Measurements from ENCODE around the gene C20orf173. TPM values are rescaled to one million over a fixed set of nuclear protein-coding genes. Genes with fewer than 3 reads are reported as not detected.
"Not testable (repeated sequence)": the region's sequence is repeated elsewhere in the genome, so short reads cannot be mapped to it uniquely, and the experiment has no call there.

The C20orf173 gene
- total and polyA plus RNA-seq, 5 donors from 2014 or later = not detected

GRCh38 chr20:35525639-35526038 is 3.8 kb downstream of the C20orf173 start:
- DNase-seq = no peak
- no peaks in the 10 kb centered on the region for H3K4me1 ChIP-seq (ENCODE audit: control insufficient read depth, insufficient read depth, low read length, poor library complexity, severe bottlenecking)
- no peaks in the 10 kb centered on the region for H3K36me3 ChIP-seq (ENCODE audit: control insufficient read depth, insufficient read depth, low read length)
- no peak for ATAC-seq (ENCODE audit: low read depth in 2 of 2)
- H3K27ac ChIP-seq (ENCODE audit: insufficient read depth, low read length, poor library complexity, severe bottlenecking) = no peak overlapping the region
- no peaks in the 10 kb centered on the region for H3K9me3 ChIP-seq (ENCODE audit: control insufficient read depth in 2 of 2, low read length in 2 of 2)
- Mint-ChIP-seq H3K27me3 (no peaks in the 10 kb centered on the region), H3K27ac (peak overlapping the region in 1 of 3 donors; percentile 51), H3K4me1 (no peaks in the 10 kb centered on the region), H3K9me3 (peaks cover 0 to 2% (median 0%) of the 10 kb centered on the region in 7 donors), H3K4me3 (no peak overlapping the region), H3K36me3 (no peaks in the 10 kb centered on the region)
- no peaks in the 10 kb centered on the region for H3K27me3 ChIP-seq (ENCODE audit: control insufficient read depth, insufficient read depth, low read length)
- no peak overlapping the region for H3K4me3 ChIP-seq (ENCODE audit: low read depth, low read length)

GRCh38 chr20:35523298-35523888 is 6.1 kb downstream of the C20orf173 start:
- ATAC-seq (ENCODE audit: low read depth in 2 of 2) (peak in 1 of 2 donors; percentile 52), DNase-seq (peak in 2 of 3 donors; percentile 12 to 19)
- Mint-ChIP-seq H3K27me3 (no peaks in the 10 kb centered on the region), H3K4me1 (no peaks in the 10 kb centered on the region), H3K4me3 (no peak overlapping the region), H3K27ac (peak overlapping the region in 1 of 3 donors; percentile 49), H3K36me3 (no peaks in the 10 kb centered on the region), H3K9me3 (peaks cover 0 to 2% (median 0%) of the 10 kb centered on the region in 7 donors)
- Histone ChIP-seq H3K36me3 (ENCODE audit: control insufficient read depth, insufficient read depth, low read length) (no peaks in the 10 kb centered on the region), H3K4me3 (ENCODE audit: low read depth, low read length) (no peak overlapping the region), H3K4me1 (ENCODE audit: control insufficient read depth, insufficient read depth, low read length, poor library complexity, severe bottlenecking) (no peaks in the 10 kb centered on the region), H3K27me3 (ENCODE audit: control insufficient read depth, insufficient read depth, low read length) (no peaks in the 10 kb centered on the region), H3K27ac (ENCODE audit: insufficient read depth, low read length, poor library complexity, severe bottlenecking) (no peak overlapping the region), H3K9me3 (ENCODE audit: control insufficient read depth in 2 of 2, low read length in 2 of 2) (no peaks in the 10 kb centered on the region)

- H3K4me3 Mint-ChIP-seq = no peak overlapping the region
- no peaks in the 10 kb centered on the region for H3K4me1 Mint-ChIP-seq
- peaks cover 0 to 2% (median 0%) of the 10 kb centered on the region in 7 donors for H3K9me3 Mint-ChIP-seq
- DNase-seq (no peak), ATAC-seq (ENCODE audit: low read depth in 2 of 2) (no peak)
- no peak overlapping the region for H3K27ac ChIP-seq (ENCODE audit: insufficient read depth, low read length, poor library complexity, severe bottlenecking)
- no peak overlapping the region for H3K4me3 ChIP-seq (ENCODE audit: low read depth, low read length)
- H3K36me3 Mint-ChIP-seq = peaks cover 8% of the 10 kb centered on the region
- H3K4me1 ChIP-seq (ENCODE audit: control insufficient read depth, insufficient read depth, low read length, poor library complexity, severe bottlenecking) = no peaks in the 10 kb centered on the region
- no peaks in the 10 kb centered on the region for H3K27me3 ChIP-seq (ENCODE audit: control insufficient read depth, insufficient read depth, low read length)
- no peak overlapping the region for H3K27ac Mint-ChIP-seq
- no peaks in the 10 kb centered on the region for H3K9me3 ChIP-seq (ENCODE audit: control insufficient read depth in 2 of 2, low read length in 2 of 2)
- no peaks in the 10 kb centered on the region for H3K27me3 Mint-ChIP-seq
- H3K36me3 ChIP-seq (ENCODE audit: control insufficient read depth, insufficient read depth, low read length) = peaks cover 12% of the 10 kb centered on the region
These were observed 10.5 kb downstream of the C20orf173 start for GRCh38 chr20:35518955-35519354.

GRCh38 chr20:35517767-35518166 is 11.7 kb downstream of the C20orf173 start:
- not testable (repeated sequence) for H3K4me3 ChIP-seq (ENCODE audit: low read depth, low read length); H3K27ac Mint-ChIP-seq

GRCh38 chr20:35517125-35517524 is 12.3 kb downstream of the C20orf173 start:
- ATAC-seq (ENCODE audit: low read depth in 2 of 2) (no peak), DNase-seq (no peak)
- Mint-ChIP-seq H3K9me3 (peaks cover 0 to 2% (median 0%) of the 10 kb centered on the region in 7 donors), H3K27ac (peak overlapping the region in 1 of 3 donors; percentile 85), H3K36me3 (peaks cover 15% of the 10 kb centered on the region), H3K4me3 (no peak overlapping the region), H3K27me3 (no peaks in the 10 kb centered on the region), H3K4me1 (no peaks in the 10 kb centered on the region)
- Histone ChIP-seq H3K9me3 (ENCODE audit: control insufficient read depth in 2 of 2, low read length in 2 of 2) (no peaks in the 10 kb centered on the region), H3K27ac (ENCODE audit: insufficient read depth, low read length, poor library complexity, severe bottlenecking) (no peak overlapping the region), H3K36me3 (ENCODE audit: control insufficient read depth, insufficient read depth, low read length) (peaks cover 28% of the 10 kb centered on the region), H3K4me1 (ENCODE audit: control insufficient read depth, insufficient read depth, low read length, poor library complexity, severe bottlenecking) (no peaks in the 10 kb centered on the region), H3K4me3 (ENCODE audit: low read depth, low read length) (no peak overlapping the region), H3K27me3 (ENCODE audit: control insufficient read depth, insufficient read depth, low read length) (no peaks in the 10 kb centered on the region)

More at GRCh38 chr20:35517767-35518166, 11.7 kb downstream of the C20orf173 start:
- H3K4me3 Mint-ChIP-seq; H3K27ac ChIP-seq (ENCODE audit: insufficient read depth, low read length, poor library complexity, severe bottlenecking); H3K4me1 Mint-ChIP-seq; ATAC-seq (ENCODE audit: low read depth in 2 of 2); DNase-seq; H3K27me3 ChIP-seq (ENCODE audit: control insufficient read depth, insufficient read depth, low read length); H3K4me1 ChIP-seq (ENCODE audit: control insufficient read depth, insufficient read depth, low read length, poor library complexity, severe bottlenecking); H3K27me3 Mint-ChIP-seq; H3K9me3 Mint-ChIP-seq; H3K9me3 ChIP-seq (ENCODE audit: control insufficient read depth in 2 of 2, low read length in 2 of 2): not testable (repeated sequence)
- H3K36me3 ChIP-seq (ENCODE audit: control insufficient read depth, insufficient read depth, low read length) = peaks cover 22% of the 10 kb centered on the region
- H3K36me3 Mint-ChIP-seq = peaks cover 13% of the 10 kb centered on the region

- H3K4me3 Mint-ChIP-seq = no peak overlapping the region
- peaks cover 21% of the 10 kb centered on the region for H3K36me3 Mint-ChIP-seq
- no peaks in the 10 kb centered on the region for H3K9me3 ChIP-seq (ENCODE audit: control insufficient read depth in 2 of 2, low read length in 2 of 2)
These were observed 13.4 kb downstream of the C20orf173 start for GRCh38 chr20:35515949-35516645.

GRCh38 chr20:35515341-35515740 is 14.1 kb downstream of the C20orf173 start:
- Histone ChIP-seq H3K4me3 (ENCODE audit: low read depth, low read length) (no peak overlapping the region), H3K27me3 (ENCODE audit: control insufficient read depth, insufficient read depth, low read length) (no peaks in the 10 kb centered on the region), H3K4me1 (ENCODE audit: control insufficient read depth, insufficient read depth, low read length, poor library complexity, severe bottlenecking) (no peaks in the 10 kb centered on the region), H3K27ac (ENCODE audit: insufficient read depth, low read length, poor library complexity, severe bottlenecking) (no peak overlapping the region), H3K9me3 (ENCODE audit: control insufficient read depth in 2 of 2, low read length in 2 of 2) (no peaks in the 10 kb centered on the region), H3K36me3 (ENCODE audit: control insufficient read depth, insufficient read depth, low read length) (peaks cover 45% of the 10 kb centered on the region)
- no peaks in the 10 kb centered on the region for H3K27me3 Mint-ChIP-seq
- H3K4me1 Mint-ChIP-seq = no peaks in the 10 kb centered on the region
- no peak overlapping the region for H3K4me3 Mint-ChIP-seq
- ATAC-seq (ENCODE audit: low read depth in 2 of 2) (no peak), DNase-seq (no peak)
- no peak overlapping the region for H3K27ac Mint-ChIP-seq
- peaks cover 0 to 2% (median 0%) of the 10 kb centered on the region in 7 donors for H3K9me3 Mint-ChIP-seq
- H3K36me3 Mint-ChIP-seq = peaks cover 21% of the 10 kb centered on the region

More at GRCh38 chr20:35515949-35516645, 13.4 kb downstream of the C20orf173 start:
- H3K27ac ChIP-seq (ENCODE audit: insufficient read depth, low read length, poor library complexity, severe bottlenecking) = no peak overlapping the region
- H3K9me3 Mint-ChIP-seq = peaks cover 0 to 2% (median 0%) of the 10 kb centered on the region in 7 donors
- DNase-seq (no peak), ATAC-seq (ENCODE audit: low read depth in 2 of 2) (no peak)
- H3K27me3 ChIP-seq (ENCODE audit: control insufficient read depth, insufficient read depth, low read length) = no peaks in the 10 kb centered on the region
- H3K4me1 Mint-ChIP-seq = no peaks in the 10 kb centered on the region
- H3K27ac Mint-ChIP-seq = peak overlapping the region in 1 of 3 donors; percentile 39
- H3K27me3 Mint-ChIP-seq = no peaks in the 10 kb centered on the region
- no peak overlapping the region for H3K4me3 ChIP-seq (ENCODE audit: low read depth, low read length)
- H3K4me1 ChIP-seq (ENCODE audit: control insufficient read depth, insufficient read depth, low read length, poor library complexity, severe bottlenecking) = no peaks in the 10 kb centered on the region
- peaks cover 38% of the 10 kb centered on the region for H3K36me3 ChIP-seq (ENCODE audit: control insufficient read depth, insufficient read depth, low read length)

Measured in CD4-positive, CD25-positive, alpha-beta regulatory T cell (primary cell).